GM13976 (cell line): ENCODE results near the gene ZNF608.

ENCODE experiments used
- DNase-seq: peaks from one replicate; pipeline ENCODE4 v3.0.0; 2012; ENCODE audit warnings: low spot score
- CTCF ChIP-seq: IDR thresholded peaks from 2 replicates; pipeline ENCODE4 v1.5.1; 2012; ENCODE audit warnings: borderline replicate concordance, mild to moderate bottlenecking; ENCODE audit not compliant: insufficient read depth; ENCODE audit errors: extremely low read depth, missing control alignments, control extremely low read depth
- in situ Hi-C: fragments of 300-500 bp; cut with MboI; formaldehyde crosslinking; loops from one replicate; pipeline ENCODE4 v1.12.0; 2022; ENCODE audit warnings: low sequenced_read_pairs, mixed read lengths, inconsistent platforms; ENCODE audit not compliant: unreplicated experiment

ZNF608 gene

GRCh38 chr5:124742521-124742920, 3.9 kb downstream of the ZNF608 start:
- no peak for TF ChIP-seq CTCF
- no peak for DNase-seq
- in situ Hi-C loops = loop anchor here (10.0 kb wide), 1 partner anchor 162 kb away; no protein-coding TSS in a partner anchor

GRCh38 chr5:124741711-124742496, 4.5 kb downstream of the ZNF608 start:
- TF ChIP-seq CTCF = no peak
- in situ Hi-C loops = loop anchor here (10.0 kb wide), 1 partner anchor 163 kb away; no protein-coding TSS in a partner anchor
- no peak for DNase-seq

GRCh38 chr5:124740991-124741583, 5.4 kb downstream of the ZNF608 start:
- no peak for TF ChIP-seq CTCF
- DNase-seq = no peak
- in situ Hi-C loops = loop anchor here (10.0 kb wide), 1 partner anchor 164 kb away; no protein-coding TSS in a partner anchor

GRCh38 chr5:124740071-124740470, 6.4 kb downstream of the ZNF608 start:
- TF ChIP-seq CTCF = no peak
- no peak for DNase-seq
- in situ Hi-C loops = loop anchor here (10.0 kb wide), 1 partner anchor 165 kb away; no protein-coding TSS in a partner anchor

- in situ Hi-C loops = loop anchor here (10.0 kb wide), 1 partner anchor 165 kb away; no protein-coding TSS in a partner anchor
- no peak for DNase-seq
- no peak for TF ChIP-seq CTCF
Measured at GRCh38 chr5:124739634-124740025, 6.8 kb downstream of the ZNF608 start.

GRCh38 chr5:124738681-124739633, 7.5 kb downstream of the ZNF608 start:
- DNase-seq = no peak
- TF ChIP-seq CTCF = no peak
- in situ Hi-C loops = no loop called here
